GM12892 (cell line): ENCODE results near the gene WLS.
A peak's percentile ranks its signal among the peaks of the same experiment; 100 is the strongest.
"Not testable (repeated sequence)": the region's sequence is repeated elsewhere in the genome, so short reads cannot be mapped to it uniquely, and the experiment has no call there.

ENCODE experiments used
- DNase-seq: peaks from one replicate; pipeline ENCODE4 v3.0.0; 2011; ENCODE audit not compliant: insufficient read length
- FAIRE-seq: peaks from 2 replicates; lab custom pipeline; 2011; peaks lifted over from hg19 to GRCh38; lab: Jason Lieb, UNC
- POLR2A ChIP-seq: IDR thresholded peaks from 2 replicates; pipeline ENCODE4 v1.6.1; 2011; ENCODE audit warnings: low read depth, low read length, control low read depth
- POLR2AphosphoS5 ChIP-seq: IDR thresholded peaks from 2 replicates; pipeline ENCODE4 v1.6.1; 2011; ENCODE audit warnings: low read depth, low read length, control low read depth
- TAF1 ChIP-seq: IDR thresholded peaks from 2 replicates; pipeline ENCODE4 v1.6.1; 2011; ENCODE audit warnings: low read depth, mild to moderate bottlenecking, control low read depth, low read length, borderline replicate concordance

WLS gene

DNA sequence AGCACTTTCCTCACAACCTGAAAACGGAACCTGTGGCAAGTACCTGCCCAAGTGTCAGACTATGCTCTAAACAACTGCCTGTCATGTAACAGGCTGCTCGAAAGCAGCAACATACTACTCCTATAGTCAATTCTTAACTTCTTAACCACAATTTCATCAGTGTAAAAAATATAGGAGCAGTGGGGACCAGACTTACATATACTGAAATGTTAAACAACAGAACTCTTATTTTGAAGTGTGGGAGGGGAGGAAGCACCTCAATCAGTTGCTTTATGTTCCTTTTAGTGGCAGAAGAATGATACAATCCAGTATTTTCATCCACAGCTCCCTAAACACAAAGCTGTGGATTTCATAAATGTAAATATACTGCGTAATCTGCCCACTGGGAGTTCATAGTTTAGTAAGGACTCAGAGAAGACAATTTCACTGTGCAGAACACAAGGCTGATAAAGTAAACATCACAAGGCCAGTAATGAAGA lies 44.2 kb downstream of the WLS start:
- no peak for FAIRE-seq
- no peak for TF ChIP-seq TAF1
- no peak for DNase-seq

- DNase-seq (no peak), FAIRE-seq (no peak)
- no peak for TF ChIP-seq POLR2A
- no peak for TF ChIP-seq POLR2AphosphoS5
- TF ChIP-seq TAF1: no peak
These were observed 46.6 kb downstream of the WLS start for GRCh38 chr1:68185743-68186142.

DNA sequence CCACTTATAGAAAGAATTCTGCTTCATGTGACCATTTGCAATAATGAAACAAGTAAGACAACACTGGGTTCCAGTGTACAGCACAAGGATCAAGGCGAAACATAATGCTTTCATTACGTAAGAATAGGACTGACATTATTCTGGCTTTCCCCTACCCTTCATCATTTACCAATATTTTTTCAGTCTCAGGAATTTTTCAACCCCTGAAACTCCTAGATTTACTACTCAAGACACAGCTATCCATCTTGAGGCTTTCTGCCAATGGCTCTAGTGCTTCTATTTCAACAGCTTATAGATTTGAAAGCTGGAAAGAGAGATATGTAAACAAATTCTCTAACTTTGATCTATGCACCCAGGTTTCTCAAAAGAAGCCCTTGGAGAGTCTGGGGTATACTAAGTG lies 48.4 kb downstream of the WLS start:
- DNase-seq: no peak
- FAIRE-seq: no peak
- TF ChIP-seq POLR2A: no peak

- FAIRE-seq (no peak), DNase-seq (no peak)
- no peak for TF ChIP-seq POLR2A
- no peak for TF ChIP-seq POLR2AphosphoS5
- TF ChIP-seq TAF1: no peak
These were observed 51.2 kb downstream of the WLS start for GRCh38 chr1:68181165-68181556.

- FAIRE-seq (no peak), DNase-seq (no peak)
- TF ChIP-seq TAF1: no peak
- no peak for TF ChIP-seq POLR2AphosphoS5
- TF ChIP-seq POLR2A: no peak
These were observed 51.7 kb downstream of the WLS start for GRCh38 chr1:68180441-68181164.

GRCh38 chr1:68178821-68179490 lies 53.4 kb downstream of the WLS start:
- DNase-seq (no peak), FAIRE-seq (peak; percentile 24)
- TF ChIP-seq POLR2AphosphoS5 (no peak), POLR2A (no peak), TAF1 (no peak)

GRCh38 chr1:68175621-68176398 lies 56.5 kb downstream of the WLS start:
- FAIRE-seq (no peak), DNase-seq (no peak)

GRCh38 chr1:68174738-68175113 lies 57.6 kb downstream of the WLS start:
- TF ChIP-seq TAF1 (no peak), POLR2A (no peak), POLR2AphosphoS5 (no peak)
- no peak for FAIRE-seq
- DNase-seq: no peak

More at GRCh38 chr1:68175621-68176398, 56.5 kb downstream of the WLS start:
- no peak for TF ChIP-seq POLR2AphosphoS5
- no peak for TF ChIP-seq TAF1
- TF ChIP-seq POLR2A: no peak

DNA sequence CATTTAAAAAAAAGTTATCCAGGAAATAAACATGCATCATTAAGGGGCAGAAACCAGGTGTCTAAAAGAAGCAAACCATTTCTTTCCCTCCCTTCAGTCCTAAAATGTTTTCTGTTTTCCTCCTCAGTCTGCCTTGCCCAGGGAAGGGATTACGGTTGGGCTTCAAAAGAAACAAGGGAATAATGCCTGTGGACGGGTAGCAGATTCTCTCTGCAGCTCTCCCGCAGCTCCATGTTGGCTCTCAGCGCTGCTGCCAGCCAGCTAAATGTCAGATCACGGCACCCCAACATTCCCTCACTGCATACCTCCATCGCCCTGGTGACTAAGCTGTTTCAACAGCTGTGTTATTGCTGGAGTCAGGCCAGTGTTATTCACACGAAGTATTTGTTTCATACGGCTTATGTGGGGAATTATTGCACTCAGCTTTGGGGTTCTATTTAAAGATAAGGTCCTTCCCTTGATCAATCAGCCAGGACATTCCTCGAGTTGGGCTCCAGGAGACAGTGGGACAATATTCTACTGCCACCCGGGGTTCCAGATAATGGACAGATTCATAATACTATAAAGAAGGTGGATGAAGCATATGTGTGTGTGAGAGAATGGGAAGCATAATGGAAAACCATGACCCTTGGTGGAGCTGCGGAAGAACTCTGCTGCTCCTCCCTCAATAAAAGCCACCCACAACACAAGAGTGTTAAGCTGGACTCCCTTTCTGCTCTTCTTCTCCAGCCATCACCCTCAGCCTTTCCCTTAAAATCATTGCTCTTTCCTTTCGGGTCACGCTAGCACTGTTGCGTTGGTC lies 58.2 kb downstream of the WLS start:
- DNase-seq (no peak), FAIRE-seq (no peak)
- TF ChIP-seq POLR2A (no peak), POLR2AphosphoS5 (no peak), TAF1 (no peak)

GRCh38 chr1:68173283-68173935 lies 58.9 kb downstream of the WLS start:
- FAIRE-seq (no peak), DNase-seq (no peak)
- no peak for TF ChIP-seq TAF1
- TF ChIP-seq POLR2AphosphoS5: no peak
- TF ChIP-seq POLR2A: no peak

DNA sequence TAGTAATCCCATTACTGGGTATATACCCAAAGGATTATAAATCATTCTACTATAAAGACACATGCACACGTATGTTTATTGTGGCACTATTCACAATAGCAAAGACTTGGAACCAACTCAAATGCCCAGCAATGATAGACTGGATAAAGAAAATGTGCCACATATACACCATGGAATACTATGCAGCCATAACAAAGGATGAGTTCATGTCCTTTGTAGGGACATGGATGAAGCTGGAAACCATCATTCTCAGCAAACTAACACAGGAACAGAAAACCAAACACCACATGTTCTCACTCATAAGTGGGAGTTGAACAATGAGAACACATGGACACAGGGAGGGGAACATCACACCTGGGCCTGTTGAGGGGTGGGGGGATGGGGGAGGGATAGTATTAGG lies 60.5 kb downstream of the WLS start:
- FAIRE-seq: not testable (repeated sequence)

GRCh38 chr1:68168545-68169171 lies 63.7 kb downstream of the WLS start:
- FAIRE-seq (no peak), DNase-seq (no peak)
- TF ChIP-seq POLR2A: no peak
- TF ChIP-seq TAF1: no peak
- TF ChIP-seq POLR2AphosphoS5: no peak

More for the DNA sequence above, 60.5 kb downstream of the WLS start:
- DNase-seq: not testable (repeated sequence)
